IPS-18a (cell line): Measurements from ENCODE around the gene MAP1LC3A.

Experiments
- H3K27ac ChIP-seq: one replicate; pipeline ENCODE4 v1.5.1; 2013; ENCODE audit warnings: low read length
- H3K27me3 ChIP-seq: one replicate; pipeline ENCODE4 v1.6.1; 2013; ENCODE audit warnings: mild to moderate bottlenecking, low read length; ENCODE audit not compliant: control insufficient read depth, insufficient read depth
- H3K36me3 ChIP-seq: one replicate; pipeline ENCODE4 v1.6.1; 2013; ENCODE audit warnings: low read depth, low read length; ENCODE audit not compliant: control insufficient read depth
- H3K4me1 ChIP-seq: one replicate; pipeline ENCODE4 v1.6.1; 2013; ENCODE audit warnings: low read depth, low read length; ENCODE audit not compliant: control insufficient read depth
- H3K4me3 ChIP-seq: one replicate; pipeline ENCODE4 v1.5.1; 2013; ENCODE audit warnings: low read length
- H3K9ac ChIP-seq: one replicate; pipeline ENCODE4 v1.6.1; 2013; ENCODE audit warnings: mild to moderate bottlenecking, low read length, moderate library complexity
- H3K9me3 ChIP-seq: one replicate; pipeline ENCODE4 v1.6.1; 2013; ENCODE audit warnings: low read depth, low read length; ENCODE audit not compliant: control insufficient read depth

The MAP1LC3A gene

DNA sequence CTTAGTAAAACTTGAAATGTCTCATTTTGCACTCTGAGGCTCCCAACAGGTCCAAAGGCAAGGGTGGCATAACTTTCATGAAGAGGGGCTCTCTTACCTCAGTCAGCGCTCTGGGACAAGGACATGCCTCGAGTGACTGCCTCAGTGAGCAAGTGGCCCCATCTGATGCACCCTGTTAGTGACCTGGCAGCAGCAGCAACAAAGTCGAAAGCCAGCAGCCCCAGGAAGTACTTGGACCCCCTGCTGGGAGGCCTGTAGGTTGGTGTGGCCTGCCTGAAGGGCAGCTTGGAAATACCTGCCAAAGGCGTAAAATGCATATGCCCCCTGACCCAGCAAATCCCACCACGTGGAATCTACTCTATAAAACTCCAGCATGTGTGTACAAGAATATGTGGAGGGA lies 13.2 kb downstream of the MAP1LC3A start:
- Histone ChIP-seq H3K9ac (no peak overlapping the region), H3K4me1 (no peaks in the 10 kb centered on the region), H3K9me3 (no peaks in the 10 kb centered on the region), H3K27ac (no peak overlapping the region), H3K4me3 (no peak overlapping the region), H3K27me3 (no peaks in the 10 kb centered on the region), H3K36me3 (peaks cover 7% of the 10 kb centered on the region)

DNA sequence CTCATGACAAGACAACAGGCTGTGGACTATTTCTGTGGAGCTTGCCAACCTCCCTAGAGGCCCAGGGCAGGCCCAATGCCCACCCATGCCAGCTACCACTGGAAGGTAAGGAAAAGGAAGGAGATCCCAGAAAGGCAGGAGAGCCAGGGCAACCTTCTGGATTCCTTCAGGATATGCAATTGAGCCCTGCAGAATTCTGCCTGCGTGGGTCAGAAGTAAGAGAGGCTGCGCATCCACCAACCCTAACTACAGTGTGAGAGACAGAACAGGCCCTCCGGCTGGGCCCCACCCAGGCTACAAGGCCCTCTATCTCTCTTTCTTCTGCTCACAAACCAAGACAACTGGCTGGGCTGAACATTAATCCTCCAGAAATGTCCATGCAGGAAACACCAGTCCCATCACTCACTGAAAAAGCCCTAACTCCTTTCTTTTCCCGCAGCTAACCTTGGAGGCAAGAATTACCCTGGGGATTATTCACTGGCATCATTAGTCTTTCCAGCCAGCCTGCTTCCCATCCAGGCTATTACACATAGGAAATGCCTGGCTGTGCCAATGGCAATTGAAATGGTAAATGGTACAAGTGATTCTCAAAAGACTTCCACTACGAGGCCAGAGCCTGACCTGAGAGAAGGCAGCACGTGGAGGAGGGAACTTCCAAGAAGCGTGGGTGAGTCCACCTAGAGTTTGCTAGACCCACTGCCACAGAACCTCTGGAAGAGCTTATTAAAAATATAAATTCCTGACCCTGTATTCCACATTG lies 15.2 kb downstream of the MAP1LC3A start:
- Histone ChIP-seq H3K36me3 (peaks cover 7% of the 10 kb centered on the region), H3K4me1 (no peaks in the 10 kb centered on the region), H3K27me3 (no peaks in the 10 kb centered on the region), H3K9ac (no peak overlapping the region), H3K27ac (no peak overlapping the region), H3K9me3 (no peaks in the 10 kb centered on the region), H3K4me3 (no peak overlapping the region)

DNA sequence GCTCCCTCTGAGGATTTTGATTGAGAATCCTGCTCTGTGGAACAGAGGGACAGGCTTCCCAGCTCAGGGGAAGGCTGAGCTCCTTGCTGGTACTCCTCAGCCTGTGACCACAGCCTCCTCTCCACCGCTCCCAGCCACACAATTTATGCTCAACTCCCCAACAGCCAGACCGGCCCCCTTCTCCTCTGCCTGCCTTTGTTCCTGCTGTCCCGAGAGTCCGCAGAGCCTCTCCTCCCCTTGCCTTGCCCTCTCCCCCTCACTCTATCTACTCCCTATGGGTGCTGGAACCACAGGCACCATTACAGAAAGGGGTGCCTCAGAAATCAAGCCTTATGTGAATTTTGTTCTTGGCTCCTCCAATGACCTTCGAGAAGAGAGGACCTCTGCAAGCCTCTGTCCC lies 15.9 kb downstream of the MAP1LC3A start:
- Histone ChIP-seq H3K27me3 (no peaks in the 10 kb centered on the region), H3K4me3 (no peak overlapping the region), H3K4me1 (no peaks in the 10 kb centered on the region), H3K9me3 (no peaks in the 10 kb centered on the region), H3K27ac (no peak overlapping the region), H3K9ac (no peak overlapping the region), H3K36me3 (peaks cover 7% of the 10 kb centered on the region)

DNA sequence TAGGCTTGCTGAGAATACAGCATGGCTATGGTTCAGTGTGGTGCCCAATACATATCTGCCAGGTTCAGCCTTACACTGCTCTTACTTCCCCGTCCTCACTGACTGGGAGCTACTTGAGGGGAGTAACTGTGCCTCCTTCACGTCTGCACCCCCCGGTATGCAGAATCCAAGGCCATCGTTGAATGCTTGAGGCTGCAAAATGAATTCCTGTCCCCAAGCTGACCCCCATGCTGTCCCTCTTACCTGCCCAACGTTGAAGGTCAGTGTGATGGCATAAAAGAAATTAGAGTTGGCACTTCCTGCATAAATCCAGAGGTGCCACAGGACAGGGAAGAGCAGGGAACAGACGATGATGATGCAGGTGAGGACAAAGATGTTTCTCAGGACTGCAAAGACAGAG lies 16.3 kb downstream of the MAP1LC3A start:
- H3K4me3 ChIP-seq: no peak overlapping the region
- no peaks in the 10 kb centered on the region for H3K9me3 ChIP-seq
- no peaks in the 10 kb centered on the region for H3K4me1 ChIP-seq
- H3K27ac ChIP-seq: no peak overlapping the region
- no peak overlapping the region for H3K9ac ChIP-seq
- H3K27me3 ChIP-seq: no peaks in the 10 kb centered on the region
- peaks cover 7% of the 10 kb centered on the region for H3K36me3 ChIP-seq

DNA sequence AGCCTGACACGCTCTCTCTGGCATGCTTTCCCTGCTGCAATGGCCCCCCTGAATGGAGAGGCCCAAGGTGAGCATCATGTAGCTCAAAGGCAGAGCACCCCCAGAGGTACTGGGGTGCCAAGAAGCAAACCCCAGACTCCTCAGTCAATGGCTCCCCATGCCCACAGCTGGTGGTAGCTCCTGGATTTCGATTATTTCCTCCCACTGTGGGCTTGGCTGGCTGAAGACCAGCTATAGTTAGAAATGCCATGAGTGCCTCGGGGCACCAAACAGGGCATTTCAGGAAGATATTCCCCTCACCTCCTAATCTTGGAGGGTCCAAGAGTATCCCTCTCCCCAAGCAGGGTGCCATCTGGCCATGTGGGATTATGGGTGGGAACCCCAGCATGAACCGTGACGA lies 16.8 kb downstream of the MAP1LC3A start:
- no peak overlapping the region for H3K27ac ChIP-seq
- no peaks in the 10 kb centered on the region for H3K4me1 ChIP-seq
- H3K36me3 ChIP-seq: peaks cover 7% of the 10 kb centered on the region
- no peaks in the 10 kb centered on the region for H3K9me3 ChIP-seq
- H3K9ac ChIP-seq: no peak overlapping the region
- no peak overlapping the region for H3K4me3 ChIP-seq
- no peaks in the 10 kb centered on the region for H3K27me3 ChIP-seq

DNA sequence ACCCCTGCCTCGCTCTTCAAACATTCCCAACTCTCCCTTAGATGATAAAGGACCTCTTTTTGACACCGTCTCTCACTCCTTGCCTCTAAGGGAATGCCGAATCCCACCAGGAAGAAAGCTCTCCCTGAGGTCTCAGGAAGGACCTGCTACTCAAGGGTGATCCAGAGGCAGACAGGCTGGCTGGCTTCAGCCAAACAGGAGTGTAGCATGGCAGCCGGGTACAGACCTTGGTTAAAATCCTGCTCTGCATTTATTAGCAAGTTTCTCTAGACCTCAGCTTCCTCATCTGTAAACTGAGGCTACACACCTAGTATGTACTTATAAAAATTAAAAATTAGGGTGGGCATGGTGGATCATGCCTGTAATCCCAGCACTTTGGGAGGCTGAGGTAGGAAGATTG lies 17.2 kb downstream of the MAP1LC3A start:
- H3K4me1 ChIP-seq: no peaks in the 10 kb centered on the region
- no peak overlapping the region for H3K27ac ChIP-seq
- peaks cover 7% of the 10 kb centered on the region for H3K36me3 ChIP-seq

DNA sequence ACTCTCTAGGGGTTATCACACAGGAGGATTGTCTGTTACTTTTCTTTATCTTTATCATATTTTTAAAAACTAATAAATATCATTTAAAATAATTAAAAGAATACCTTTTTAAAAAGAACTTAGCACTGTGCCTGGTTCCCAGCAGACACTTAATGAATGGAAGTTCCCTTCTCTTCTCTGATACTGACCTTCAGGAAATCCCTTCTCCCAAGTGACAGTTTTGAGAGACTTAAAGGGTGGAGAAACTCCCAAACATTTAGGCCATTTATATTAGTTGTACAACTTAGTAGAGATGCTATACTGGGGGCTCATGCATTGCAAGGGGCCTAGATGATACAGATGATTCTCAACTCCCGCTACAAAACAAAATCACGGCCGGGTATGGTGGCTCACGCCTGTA lies 18.5 kb downstream of the MAP1LC3A start:
- Histone ChIP-seq H3K4me3 (no peak overlapping the region), H3K4me1 (no peaks in the 10 kb centered on the region), H3K9me3 (no peaks in the 10 kb centered on the region), H3K27me3 (no peaks in the 10 kb centered on the region), H3K9ac (no peak overlapping the region), H3K27ac (no peak overlapping the region), H3K36me3 (peaks cover 6% of the 10 kb centered on the region)

More for the DNA sequence above, 17.2 kb downstream of the MAP1LC3A start:
- no peaks in the 10 kb centered on the region for H3K9me3 ChIP-seq
- no peaks in the 10 kb centered on the region for H3K27me3 ChIP-seq
- H3K4me3 ChIP-seq: no peak overlapping the region
- no peak overlapping the region for H3K9ac ChIP-seq

DNA sequence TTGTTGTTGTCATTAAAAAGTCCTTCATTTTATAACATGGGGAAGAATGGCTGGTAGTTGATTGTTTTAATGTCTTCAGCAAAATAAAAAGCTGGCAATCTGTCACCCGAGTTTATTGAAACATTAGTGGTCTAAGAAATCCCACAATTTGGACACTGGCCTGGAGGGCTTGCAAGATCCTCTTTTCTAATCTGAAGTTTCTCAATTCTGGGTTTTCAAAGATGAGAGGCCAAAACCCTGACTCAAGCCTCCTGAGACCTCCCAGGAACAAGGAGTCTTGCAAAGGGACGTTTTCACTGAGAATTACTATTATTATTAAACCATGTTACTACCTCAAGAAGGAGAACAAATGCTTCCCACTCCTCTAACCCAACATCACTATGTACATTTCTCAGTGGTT lies 19.5 kb downstream of the MAP1LC3A start:
- H3K9ac ChIP-seq: no peak overlapping the region
- H3K4me3 ChIP-seq: no peak overlapping the region
- H3K4me1 ChIP-seq: no peaks in the 10 kb centered on the region
- H3K27ac ChIP-seq: no peak overlapping the region
- H3K9me3 ChIP-seq: no peaks in the 10 kb centered on the region
- peaks cover 6% of the 10 kb centered on the region for H3K36me3 ChIP-seq
- H3K27me3 ChIP-seq: no peaks in the 10 kb centered on the region

DNA sequence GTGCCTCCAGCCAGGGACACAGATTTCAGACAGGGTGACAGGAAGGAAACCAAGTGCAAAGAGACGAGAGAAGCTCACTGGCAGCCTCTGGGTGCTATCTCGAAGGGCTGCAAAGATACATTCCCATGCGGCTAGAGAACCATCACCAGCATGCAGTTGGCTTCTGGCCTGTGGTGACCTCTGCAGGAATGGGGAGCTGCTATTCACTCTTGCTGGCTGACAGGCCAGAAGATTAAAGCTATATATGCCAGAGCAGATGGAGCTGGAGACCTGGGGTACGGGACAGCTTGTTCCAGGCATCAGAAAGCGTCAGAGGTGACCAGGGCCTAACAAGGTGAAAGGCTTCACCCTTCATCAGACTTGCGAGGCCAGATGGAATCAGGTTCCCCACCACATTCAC lies 20.0 kb downstream of the MAP1LC3A start:
- H3K27ac ChIP-seq: no peak overlapping the region
- no peaks in the 10 kb centered on the region for H3K27me3 ChIP-seq
- no peak overlapping the region for H3K4me3 ChIP-seq
- no peaks in the 10 kb centered on the region for H3K4me1 ChIP-seq
- peaks cover 6% of the 10 kb centered on the region for H3K36me3 ChIP-seq
- no peaks in the 10 kb centered on the region for H3K9me3 ChIP-seq
- H3K9ac ChIP-seq: no peak overlapping the region

DNA sequence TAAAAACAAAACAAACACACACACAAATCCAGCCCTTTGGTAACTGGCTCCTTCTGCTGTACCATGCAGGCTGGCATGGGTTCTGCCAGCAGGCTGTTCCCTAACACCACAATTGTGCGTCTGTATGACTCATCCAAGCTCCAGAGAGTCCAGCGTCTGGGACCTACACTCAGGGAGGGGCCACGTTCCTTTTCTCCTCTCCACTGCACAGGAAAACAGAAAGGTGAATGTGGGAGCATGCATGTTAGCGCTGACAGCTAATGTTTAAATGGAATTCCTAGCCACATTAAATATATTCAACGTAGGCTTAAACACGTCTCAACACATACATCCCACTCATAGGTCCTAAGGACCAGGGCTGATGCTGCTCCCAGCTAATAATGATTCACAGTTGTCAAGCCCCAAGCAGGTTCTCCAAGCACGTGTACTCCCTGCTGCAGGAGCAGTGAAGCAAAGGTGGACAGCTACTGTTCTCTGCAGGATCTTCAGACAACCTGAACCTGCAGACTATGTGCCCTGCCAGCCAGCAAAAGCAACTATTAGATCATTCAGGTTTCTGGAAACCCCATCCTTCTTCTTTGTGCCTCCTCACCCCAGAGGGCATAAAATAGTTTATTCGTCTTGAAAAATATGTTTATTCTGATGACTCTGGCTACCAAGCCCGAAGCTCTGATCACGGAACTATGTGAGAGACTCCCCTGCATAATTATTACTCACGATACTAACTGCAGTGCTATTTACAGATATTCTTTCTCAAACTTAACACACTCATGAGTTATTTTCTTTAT lies 20.9 kb downstream of the MAP1LC3A start:
- Histone ChIP-seq H3K27me3 (no peaks in the 10 kb centered on the region), H3K4me1 (no peaks in the 10 kb centered on the region), H3K4me3 (no peak overlapping the region), H3K36me3 (peaks cover 11% of the 10 kb centered on the region), H3K9me3 (no peaks in the 10 kb centered on the region), H3K27ac (no peak overlapping the region), H3K9ac (no peak overlapping the region)

DNA sequence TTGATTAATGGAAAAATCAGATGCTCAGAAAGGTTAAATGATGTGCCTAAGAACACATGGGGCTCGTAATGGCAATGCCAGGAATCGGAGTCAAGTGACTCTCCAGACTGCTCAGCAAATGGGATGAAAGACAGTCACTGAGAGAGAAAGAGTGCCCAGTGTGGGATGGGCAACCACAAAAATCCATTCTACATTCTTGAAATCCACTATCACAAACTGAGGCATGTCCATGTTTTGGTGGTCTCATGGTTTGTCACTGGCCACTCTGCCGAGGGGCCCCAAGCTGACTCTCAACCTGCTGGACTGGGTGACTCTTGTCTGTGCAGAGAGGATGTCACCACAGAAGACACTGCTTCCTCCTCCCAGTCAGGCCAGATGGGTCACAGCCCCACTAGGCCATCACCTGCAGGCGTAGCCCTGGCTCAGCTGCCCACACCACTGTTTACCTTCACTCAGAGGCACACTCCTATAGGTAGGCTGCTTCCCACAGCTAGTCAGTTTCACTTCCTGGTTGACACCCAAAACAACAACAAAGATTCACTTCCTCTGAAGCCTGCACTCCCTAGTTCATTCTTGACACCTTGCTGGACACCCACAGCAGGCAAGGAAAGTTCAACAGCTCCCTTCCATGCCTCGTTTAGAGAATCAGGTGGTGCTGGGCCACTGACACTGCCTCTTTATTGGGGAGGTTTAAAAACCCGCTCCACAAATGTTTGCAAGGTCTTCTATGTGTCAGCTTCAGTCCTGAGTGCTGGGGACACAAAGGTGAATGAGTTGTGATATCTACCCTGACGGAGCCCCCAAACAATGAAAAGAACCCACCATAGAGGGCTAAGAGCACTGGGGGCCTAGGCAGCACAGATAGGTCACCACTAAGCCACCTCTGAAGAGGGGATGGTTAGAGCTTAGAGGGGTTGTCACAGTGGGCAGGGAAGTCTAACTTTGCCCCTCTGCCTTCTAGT lies 21.7 kb downstream of the MAP1LC3A start:
- Histone ChIP-seq H3K36me3 (peaks cover 8% of the 10 kb centered on the region), H3K9ac (no peak overlapping the region), H3K4me3 (no peak overlapping the region), H3K27me3 (no peaks in the 10 kb centered on the region), H3K9me3 (no peaks in the 10 kb centered on the region), H3K4me1 (no peaks in the 10 kb centered on the region), H3K27ac (no peak overlapping the region)
